Chondrocyte (in vitro differentiated cells): ENCODE data around the gene MFAP3L. TPM values are rescaled to one million over a fixed set of nuclear protein-coding genes. Genes with fewer than 3 reads are reported as not detected.

ENCODE experiments used
- DNase-seq: peaks from one replicate; pipeline ENCODE4 v3.0.0; 2021; ENCODE audit warnings: mixed read lengths, low spot score
- H3K27ac Mint-ChIP-seq: one replicate; pipeline ENCODE4 v1.8.0; 2021; ENCODE audit warnings: mild to moderate bottlenecking, moderate library complexity, mixed read lengths; ENCODE audit not compliant: unreplicated experiment
- H3K27me3 Mint-ChIP-seq: 2 replicates; pipeline ENCODE4 v1.8.0; 2021; ENCODE audit warnings: low read depth, mixed read lengths
- H3K36me3 Mint-ChIP-seq: 2 replicates; pipeline ENCODE4 v1.8.0; 2021; ENCODE audit warnings: low read depth, mixed read lengths
- H3K4me1 Mint-ChIP-seq: 2 replicates; pipeline ENCODE4 v1.8.0; 2021; ENCODE audit warnings: low read depth, mild to moderate bottlenecking, mixed read lengths
- H3K4me3 Mint-ChIP-seq: one replicate; pipeline ENCODE4 v1.8.0; 2021; ENCODE audit warnings: mild to moderate bottlenecking, moderate library complexity, mixed read lengths; ENCODE audit not compliant: unreplicated experiment
- H3K9me3 Mint-ChIP-seq: 2 replicates; pipeline ENCODE4 v1.8.0; 2021; ENCODE audit warnings: low read depth, mixed read lengths
- CTCF ChIP-seq: fragments of 200-600 bp; sonication (generic); IDR thresholded peaks from 2 replicates; pipeline ENCODE4 v1.5.0; 2021; ENCODE audit warnings: antibody characterized with exemption, mild to moderate bottlenecking, moderate library complexity
- total RNA-seq: library from RNA; stranded (reverse); gene quantifications from 3 replicates; pipeline ENCODE4 v1.2.1, GENCODE V29; 2021

Gene MFAP3L
- total RNA-seq, 1 donor from 2014 or later = 13.1 TPM

- Mint-ChIP-seq H3K27me3 (no peaks in the 10 kb centered on the region), H3K4me1 (peaks cover 36% of the 10 kb centered on the region), H3K27ac (peak overlapping the region; percentile 88), H3K9me3 (peaks cover 10% of the 10 kb centered on the region), H3K36me3 (no peaks in the 10 kb centered on the region), H3K4me3 (no peak overlapping the region)
- no peak for TF ChIP-seq CTCF
- no peak for DNase-seq
Measured at GRCh38 chr4:169968999-169969398, 57.2 kb downstream of the MFAP3L start.

- no peaks in the 10 kb centered on the region for H3K36me3 Mint-ChIP-seq
- no peak for TF ChIP-seq CTCF
- peaks cover 10% of the 10 kb centered on the region for H3K9me3 Mint-ChIP-seq
- H3K4me3 Mint-ChIP-seq = no peak overlapping the region
- DNase-seq = no peak
- no peaks in the 10 kb centered on the region for H3K27me3 Mint-ChIP-seq
- peaks cover 34% of the 10 kb centered on the region for H3K4me1 Mint-ChIP-seq
- H3K27ac Mint-ChIP-seq = peak overlapping the region; percentile 77
Measured at GRCh38 chr4:169963998-169964397, 62.2 kb downstream of the MFAP3L start.

DNA sequence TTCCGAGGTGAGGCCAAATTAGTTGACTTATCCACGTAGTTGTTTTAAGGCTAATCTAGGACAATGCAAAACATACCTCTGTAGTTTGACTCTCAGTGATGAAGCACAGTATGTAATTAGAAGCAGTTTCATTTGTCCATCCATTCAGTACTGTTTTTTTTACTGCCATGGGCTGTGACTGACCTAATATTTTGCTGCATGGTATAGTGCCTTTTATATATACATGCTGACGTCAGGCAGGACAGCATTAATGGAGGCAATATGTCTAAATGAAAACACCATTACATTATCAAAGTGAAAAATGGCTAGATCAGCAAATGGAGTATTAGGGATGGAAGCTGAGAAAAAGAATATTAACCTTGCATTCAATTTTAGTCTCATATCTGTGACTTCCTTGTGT lies 66.9 kb downstream of the MFAP3L start:
- Mint-ChIP-seq H3K4me3 (no peak overlapping the region), H3K36me3 (no peaks in the 10 kb centered on the region), H3K9me3 (peaks cover 6% of the 10 kb centered on the region), H3K4me1 (peaks cover 31% of the 10 kb centered on the region), H3K27me3 (no peaks in the 10 kb centered on the region), H3K27ac (no peak overlapping the region)
- DNase-seq = no peak
- TF ChIP-seq CTCF = no peak

DNA sequence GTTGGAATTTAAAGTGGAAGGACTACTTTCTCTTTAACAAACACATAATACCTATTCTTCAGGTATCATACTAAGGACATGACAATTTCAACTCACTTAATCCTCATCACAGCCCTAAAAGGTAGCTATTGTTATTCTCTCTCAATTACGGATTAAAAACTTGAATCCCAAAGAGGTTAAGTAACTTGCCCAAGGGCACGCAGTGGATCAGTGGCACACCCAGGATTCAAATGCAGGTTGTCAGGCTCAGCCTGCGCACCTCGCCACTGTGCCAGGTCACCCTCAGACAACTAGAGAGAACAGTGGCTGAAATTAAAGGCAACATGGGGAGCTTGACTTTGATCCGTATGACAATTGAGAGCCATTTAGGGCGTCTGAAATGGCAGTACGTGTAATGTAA lies 67.6 kb downstream of the MFAP3L start:
- peaks cover 24% of the 10 kb centered on the region for H3K4me1 Mint-ChIP-seq
- H3K4me3 Mint-ChIP-seq = no peak overlapping the region
- no peak overlapping the region for H3K27ac Mint-ChIP-seq
- no peak for TF ChIP-seq CTCF
- H3K36me3 Mint-ChIP-seq = no peaks in the 10 kb centered on the region
- H3K9me3 Mint-ChIP-seq = peaks cover 6% of the 10 kb centered on the region
- no peaks in the 10 kb centered on the region for H3K27me3 Mint-ChIP-seq
- DNase-seq = no peak

DNA sequence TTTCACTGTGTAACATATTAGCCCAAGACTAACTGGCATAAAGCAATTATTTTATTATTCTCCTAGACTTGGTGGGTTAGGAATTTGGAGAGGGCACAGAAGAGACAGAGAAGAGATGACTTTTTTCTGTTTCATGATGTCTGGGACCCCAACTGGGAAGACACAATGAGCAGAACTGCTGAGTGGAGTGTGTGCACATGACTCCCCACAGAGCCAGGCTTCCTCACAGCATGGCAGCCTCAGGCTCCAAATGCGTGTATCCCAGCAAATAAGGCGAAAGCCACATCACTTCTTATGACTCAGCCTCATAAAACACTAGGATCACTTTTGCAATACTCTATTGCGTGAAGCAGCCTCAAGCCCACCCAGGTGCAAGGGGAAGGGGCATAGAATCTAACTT lies 68.4 kb downstream of the MFAP3L start:
- Mint-ChIP-seq H3K4me3 (no peak overlapping the region), H3K27ac (no peak overlapping the region), H3K27me3 (no peaks in the 10 kb centered on the region), H3K36me3 (no peaks in the 10 kb centered on the region), H3K4me1 (peaks cover 18% of the 10 kb centered on the region), H3K9me3 (peaks cover 6% of the 10 kb centered on the region)
- no peak for TF ChIP-seq CTCF
- no peak for DNase-seq
